ENCODE results near the gene FBLN1.

GRCh38 chr22:45469281-45470073 lies 33.2 kb upstream of the FBLN1 start:
- TF ChIP-seq CTCF (IDR thresholded peaks at IDR 0.05) (no peak), POLR2A (IDR thresholded peaks at IDR 0.05) (no peak)
